CD4-positive, alpha-beta T cell treated with Interleukin-6 at 100 ng/mL for 8 hours (primary cell): ENCODE measurements around the gene NPAS3.

ENCODE experiments used
- DNase-seq: peaks from one replicate; pipeline ENCODE4 v3.0.0-alpha.2; 2020; ENCODE audit warnings: mixed read lengths, low spot score

Gene NPAS3

GRCh38 chr14:33642691-33643244 lies 704.1 kb downstream of the NPAS3 start:
- no peak for DNase-seq

- no peak for DNase-seq
These were observed 704.9 kb downstream of the NPAS3 start for GRCh38 chr14:33643426-33644181.

GRCh38 chr14:33646692-33647260 lies 708.1 kb downstream of the NPAS3 start:
- DNase-seq = no peak

GRCh38 chr14:33647385-33647786 lies 708.7 kb downstream of the NPAS3 start:
- no peak for DNase-seq

GRCh38 chr14:33650430-33650829 lies 711.8 kb downstream of the NPAS3 start:
- no peak for DNase-seq

GRCh38 chr14:33652566-33653307 lies 714.1 kb downstream of the NPAS3 start:
- DNase-seq = no peak

GRCh38 chr14:33653308-33653695 lies 714.6 kb downstream of the NPAS3 start:
- no peak for DNase-seq

- no peak for DNase-seq
These were observed 716.7 kb downstream of the NPAS3 start for GRCh38 chr14:33655421-33655820.

- DNase-seq = no peak
These were observed 718.8 kb downstream of the NPAS3 start for GRCh38 chr14:33657476-33657875.

GRCh38 chr14:33660248-33660647 lies 721.6 kb downstream of the NPAS3 start:
- no peak for DNase-seq

GRCh38 chr14:33661101-33661500 lies 722.4 kb downstream of the NPAS3 start:
- DNase-seq = no peak

- DNase-seq = no peak
These were observed 729.4 kb downstream of the NPAS3 start for GRCh38 chr14:33668066-33668465.

- DNase-seq = no peak
These were observed 730.4 kb downstream of the NPAS3 start for GRCh38 chr14:33669111-33669510.

GRCh38 chr14:33670235-33670634 lies 731.6 kb downstream of the NPAS3 start:
- no peak for DNase-seq

GRCh38 chr14:33671556-33671955 lies 732.9 kb downstream of the NPAS3 start:
- DNase-seq = no peak

GRCh38 chr14:33674927-33675326 lies 736.2 kb downstream of the NPAS3 start:
- no peak for DNase-seq

- DNase-seq = no peak
These were observed 736.9 kb downstream of the NPAS3 start for GRCh38 chr14:33675415-33676130.

GRCh38 chr14:33676135-33676566 lies 737.5 kb downstream of the NPAS3 start:
- no peak for DNase-seq

- no peak for DNase-seq
These were observed 738.2 kb downstream of the NPAS3 start for GRCh38 chr14:33676891-33677290.

- no peak for DNase-seq
These were observed 739.3 kb downstream of the NPAS3 start for GRCh38 chr14:33678005-33678404.

- no peak for DNase-seq
These were observed 740.3 kb downstream of the NPAS3 start for GRCh38 chr14:33679025-33679424.
